Fibroblast of lung (primary cell): ENCODE results near the gene GNB5. TPM values are rescaled to one million over a fixed set of nuclear protein-coding genes. Genes with fewer than 3 reads are reported as not detected.

Source experiments
- DNase-seq, 2 donors: peaks; one replicate each; pipeline versions ENCODE4 v3.0.0 to v3.0.0-alpha.2; 2010; ENCODE audit warnings: low read depth in 2 of 2
- H2AFZ ChIP-seq: 2 replicates; pipeline ENCODE4 v1.5.1; 2012; ENCODE audit warnings: low read length, control low read depth, inconsistent platforms
- H3K27ac ChIP-seq: 2 replicates; pipeline ENCODE4 v1.5.1; 2011; ENCODE audit warnings: low read length, control low read depth; ENCODE audit not compliant: insufficient read depth
- H3K27me3 ChIP-seq: 2 replicates; pipeline ENCODE4 v1.5.1; 2011; ENCODE audit warnings: mild to moderate bottlenecking, low read length; ENCODE audit not compliant: control insufficient read depth, insufficient read depth
- H3K36me3 ChIP-seq: 2 replicates; pipeline ENCODE4 v1.5.1; 2011; ENCODE audit warnings: low read length; ENCODE audit not compliant: control insufficient read depth, insufficient read depth
- H3K4me1 ChIP-seq: 2 replicates; pipeline ENCODE4 v1.5.1; 2011; ENCODE audit warnings: low read length; ENCODE audit not compliant: control insufficient read depth, insufficient read depth; ENCODE audit errors: extremely low read depth
- H3K4me2 ChIP-seq: 2 replicates; pipeline ENCODE4 v1.5.1; 2011; ENCODE audit warnings: low read length, control low read depth; ENCODE audit not compliant: insufficient read depth; ENCODE audit errors: extremely low read depth
- H3K4me3 ChIP-seq, 4 experiments: fragments of 200-600 bp in 1 of 4; sonication (generic) in 1 of 4; replicated peaks in 1 of 4; 2 replicates each; pipeline ENCODE4 v1.5.1; 2011 to 2016; ENCODE audit warnings: low read length in 4 of 4, low read depth in 3 of 4, mild to moderate bottlenecking in 3 of 4, control low read depth in 2 of 4, inconsistent platforms in 1 of 4, mixed read lengths in 1 of 4; ENCODE audit not compliant: insufficient read depth in 1 of 4; ENCODE audit errors: control extremely low read depth in 1 of 4
- H3K79me2 ChIP-seq: 2 replicates; pipeline ENCODE4 v1.5.1; 2012; ENCODE audit warnings: mild to moderate bottlenecking, low read length, inconsistent platforms; ENCODE audit not compliant: control insufficient read depth, insufficient read depth
- H3K9ac ChIP-seq: 2 replicates; pipeline ENCODE4 v1.5.1; 2011; ENCODE audit warnings: mild to moderate bottlenecking, low read length, control low read depth; ENCODE audit not compliant: insufficient read depth
- H3K9me3 ChIP-seq: 2 replicates; pipeline ENCODE4 v1.5.1; 2012; ENCODE audit warnings: low read depth, low read length; ENCODE audit not compliant: control insufficient read depth, insufficient read depth
- H4K20me1 ChIP-seq: 2 replicates; pipeline ENCODE4 v1.5.1; 2011; ENCODE audit warnings: low read length; ENCODE audit not compliant: control insufficient read depth, insufficient read depth; ENCODE audit errors: extremely low read depth
- EZH2 ChIP-seq: IDR thresholded peaks from 2 replicates; pipeline ENCODE4 v1.5.1; 2012; ENCODE audit warnings: low read length, control low read depth, mild to moderate bottlenecking; ENCODE audit errors: missing control alignments
- polyA plus RNA-seq, 2 donors: library from polyadenylated mRNA; depleted of rRNA in 1 of 2; stranded (reverse) in 1 of 2; unstranded in 1 of 2; fragments of >200 nt; gene quantifications; 2 replicates each; pipeline ENCODE4 v1.2.1, GENCODE V29; 2011 to 2012; ENCODE audit warnings: missing spikeins in 1 of 2
- total RNA-seq: library from RNA; depleted of rRNA; stranded (reverse); fragments of >200 nt; gene quantifications from 2 replicates; pipeline ENCODE4 v1.2.1, GENCODE V29; 2014
- TF ChIP-seq, protein P1 (sequence below), 2 donors: IDR thresholded peaks in 1 of 2; conservative IDR thresholded peaks in 1 of 2; 1 replicate in 1 of 2; 2 replicates in 1 of 2; pipeline ENCODE4 v1.5.1; 2011 to 2012; ENCODE audit warnings: low read length in 2 of 2, control low read depth in 1 of 2, inconsistent platforms in 1 of 2, low read depth in 1 of 2, mild to moderate bottlenecking in 1 of 2

The GNB5 gene
- total and polyA plus RNA-seq, 2 donors (not counting 1 experiment from before 2014, with no cell fraction given) = 44.0 to 52.2 TPM

DNA sequence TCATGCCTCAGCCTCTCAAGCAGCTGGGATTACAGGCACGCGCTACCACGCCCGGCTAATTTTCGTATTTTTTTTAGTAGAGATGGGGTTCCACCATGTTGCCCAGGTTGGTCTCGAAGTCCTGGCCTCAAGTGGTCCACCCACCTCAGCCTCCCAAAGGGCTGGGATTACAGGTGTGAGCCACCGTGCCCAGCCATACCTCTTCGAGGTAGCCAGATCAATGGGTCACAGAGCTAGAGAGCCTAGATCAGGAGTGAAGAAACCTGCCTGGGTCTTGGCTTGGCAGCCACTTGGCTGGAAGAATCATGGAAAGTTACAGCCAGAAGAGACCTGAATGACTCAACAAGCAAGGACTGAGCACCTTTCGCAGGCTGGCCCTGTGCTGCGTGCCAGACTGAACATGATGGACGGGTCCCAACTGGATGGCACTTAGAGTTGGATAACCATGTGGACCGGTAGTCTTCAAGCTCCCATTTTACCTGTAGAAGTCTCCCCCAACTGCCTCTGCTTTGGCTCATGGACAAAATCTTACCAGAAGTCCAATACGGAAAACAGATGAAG is 29.7 kb downstream of the GNB5 start:
- no peak overlapping the region for H3K9ac ChIP-seq
- DNase-seq = no peak
- no peak overlapping the region for H3K27ac ChIP-seq
- TF ChIP-seq EZH2 = no peak
- TF ChIP-seq, protein P1, sequence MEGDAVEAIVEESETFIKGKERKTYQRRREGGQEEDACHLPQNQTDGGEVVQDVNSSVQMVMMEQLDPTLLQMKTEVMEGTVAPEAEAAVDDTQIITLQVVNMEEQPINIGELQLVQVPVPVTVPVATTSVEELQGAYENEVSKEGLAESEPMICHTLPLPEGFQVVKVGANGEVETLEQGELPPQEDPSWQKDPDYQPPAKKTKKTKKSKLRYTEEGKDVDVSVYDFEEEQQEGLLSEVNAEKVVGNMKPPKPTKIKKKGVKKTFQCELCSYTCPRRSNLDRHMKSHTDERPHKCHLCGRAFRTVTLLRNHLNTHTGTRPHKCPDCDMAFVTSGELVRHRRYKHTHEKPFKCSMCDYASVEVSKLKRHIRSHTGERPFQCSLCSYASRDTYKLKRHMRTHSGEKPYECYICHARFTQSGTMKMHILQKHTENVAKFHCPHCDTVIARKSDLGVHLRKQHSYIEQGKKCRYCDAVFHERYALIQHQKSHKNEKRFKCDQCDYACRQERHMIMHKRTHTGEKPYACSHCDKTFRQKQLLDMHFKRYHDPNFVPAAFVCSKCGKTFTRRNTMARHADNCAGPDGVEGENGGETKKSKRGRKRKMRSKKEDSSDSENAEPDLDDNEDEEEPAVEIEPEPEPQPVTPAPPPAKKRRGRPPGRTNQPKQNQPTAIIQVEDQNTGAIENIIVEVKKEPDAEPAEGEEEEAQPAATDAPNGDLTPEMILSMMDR (conservative IDR thresholded peaks at IDR 0.05 in 1 of 2, IDR thresholded peaks at IDR 0.05 in 1 of 2; ENCODE audit: low read depth in 1 of 2, low read length in 2 of 2) = no peak
- peaks cover 3% of the 10 kb centered on the region for H3K36me3 ChIP-seq
- no peaks in the 10 kb centered on the region for H4K20me1 ChIP-seq
- H2AFZ ChIP-seq = no peak overlapping the region
- H3K79me2 ChIP-seq = no peaks in the 10 kb centered on the region
- no peaks in the 10 kb centered on the region for H3K9me3 ChIP-seq
- no peak overlapping the region for H3K4me2 ChIP-seq
- peaks cover 5% of the 10 kb centered on the region for H3K4me1 ChIP-seq
- H3K4me3 ChIP-seq = no peak overlapping the region
- no peaks in the 10 kb centered on the region for H3K27me3 ChIP-seq

- no peaks in the 10 kb centered on the region for H3K9me3 ChIP-seq
- peaks cover 3% of the 10 kb centered on the region for H3K36me3 ChIP-seq
- no peak overlapping the region for H2AFZ ChIP-seq
- no peak overlapping the region for H3K9ac ChIP-seq
- H4K20me1 ChIP-seq = no peaks in the 10 kb centered on the region
- peaks cover 5% of the 10 kb centered on the region for H3K4me1 ChIP-seq
- H3K4me3 ChIP-seq = no peak overlapping the region
- no peak for DNase-seq
- no peak overlapping the region for H3K4me2 ChIP-seq
- no peaks in the 10 kb centered on the region for H3K27me3 ChIP-seq
- H3K27ac ChIP-seq = no peak overlapping the region
- H3K79me2 ChIP-seq = no peaks in the 10 kb centered on the region
- TF ChIP-seq, protein P1 (conservative IDR thresholded peaks at IDR 0.05 in 1 of 2, IDR thresholded peaks at IDR 0.05 in 1 of 2; ENCODE audit: low read depth in 1 of 2, low read length in 2 of 2) = no peak
- no peak for TF ChIP-seq EZH2
Observed at GRCh38 chr15:52159645-52160044, 31.5 kb downstream of the GNB5 start.

DNA sequence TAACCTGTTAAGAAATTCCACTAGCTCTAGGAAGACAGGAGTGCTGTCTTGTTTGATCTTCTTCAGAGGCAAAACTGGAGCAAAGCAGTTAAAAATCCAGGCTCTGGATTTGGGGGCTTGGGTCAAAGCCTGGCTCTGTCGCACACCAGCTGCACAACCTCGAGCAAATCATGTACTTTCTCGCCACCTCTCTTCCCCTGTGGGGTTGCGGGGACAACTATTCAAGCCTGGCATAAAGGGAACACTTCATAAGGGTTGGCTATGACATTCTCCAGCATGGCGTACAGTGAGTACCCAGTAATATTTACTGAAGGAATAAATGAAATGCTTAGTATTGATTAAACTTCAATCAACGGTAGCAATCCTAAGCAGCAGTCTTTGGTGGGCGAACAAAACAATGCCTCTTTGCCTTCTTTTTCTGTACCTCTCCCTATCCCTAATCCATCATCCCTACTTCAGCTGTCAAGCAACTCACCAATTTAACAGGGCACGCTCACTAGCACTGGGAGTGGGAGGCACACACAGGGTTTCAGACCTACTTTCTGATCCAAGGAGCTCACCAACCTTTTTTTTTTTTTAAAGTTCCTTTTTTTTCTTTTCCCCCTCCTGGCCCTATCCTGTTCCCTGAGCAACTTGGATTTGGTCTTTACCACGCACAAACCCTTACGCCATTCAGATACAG is 33.0 kb downstream of the GNB5 start:
- no peak for DNase-seq
- Histone ChIP-seq H3K4me1 (peaks cover 5% of the 10 kb centered on the region), H2AFZ (no peak overlapping the region), H3K9me3 (no peaks in the 10 kb centered on the region), H3K4me3 (no peak overlapping the region), H3K79me2 (no peaks in the 10 kb centered on the region), H4K20me1 (no peaks in the 10 kb centered on the region), H3K27me3 (no peaks in the 10 kb centered on the region), H3K9ac (no peak overlapping the region), H3K4me2 (no peak overlapping the region), H3K36me3 (no peaks in the 10 kb centered on the region), H3K27ac (no peak overlapping the region)
- TF ChIP-seq EZH2 = no peak
- TF ChIP-seq, protein P1 (conservative IDR thresholded peaks at IDR 0.05 in 1 of 2, IDR thresholded peaks at IDR 0.05 in 1 of 2; ENCODE audit: low read depth in 1 of 2, low read length in 2 of 2) = no peak
